ENCODE data around the gene CHKB. TPM values are rescaled to one million over a fixed set of nuclear protein-coding genes. Genes with fewer than 3 reads are reported as not detected.

CHKB gene
- total RNA-seq, 1 donor from 2014 or later: 147 TPM

DNA sequence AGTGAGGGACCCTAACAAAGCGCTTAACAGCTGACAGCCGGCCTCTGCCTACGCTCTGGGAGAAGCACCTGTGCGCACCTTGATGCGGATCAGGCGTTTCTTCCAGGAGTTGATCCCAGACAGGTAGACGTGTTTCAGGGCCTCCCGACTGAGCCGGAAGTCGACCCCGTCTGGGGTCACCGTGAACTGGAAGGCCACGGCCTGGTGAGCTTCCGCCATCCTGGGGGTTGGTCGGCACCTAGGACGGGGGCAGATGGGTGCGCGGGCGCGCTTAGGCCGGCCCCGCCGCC is 5.0 kb downstream of the CHKB start:
- H3K27me3 Mint-ChIP-seq (ENCODE audit: unreplicated experiment): peaks cover 2% of the 10 kb centered on the region
- H3K36me3 Mint-ChIP-seq (ENCODE audit: unreplicated experiment): no peaks in the 10 kb centered on the region
- peaks cover 12% of the 10 kb centered on the region for H3K9me3 Mint-ChIP-seq (ENCODE audit: unreplicated experiment)
- H3K4me3 Mint-ChIP-seq (ENCODE audit: unreplicated experiment): peak overlapping the region; percentile 42
- no peak for DNase-seq
- TF ChIP-seq, protein P1, sequence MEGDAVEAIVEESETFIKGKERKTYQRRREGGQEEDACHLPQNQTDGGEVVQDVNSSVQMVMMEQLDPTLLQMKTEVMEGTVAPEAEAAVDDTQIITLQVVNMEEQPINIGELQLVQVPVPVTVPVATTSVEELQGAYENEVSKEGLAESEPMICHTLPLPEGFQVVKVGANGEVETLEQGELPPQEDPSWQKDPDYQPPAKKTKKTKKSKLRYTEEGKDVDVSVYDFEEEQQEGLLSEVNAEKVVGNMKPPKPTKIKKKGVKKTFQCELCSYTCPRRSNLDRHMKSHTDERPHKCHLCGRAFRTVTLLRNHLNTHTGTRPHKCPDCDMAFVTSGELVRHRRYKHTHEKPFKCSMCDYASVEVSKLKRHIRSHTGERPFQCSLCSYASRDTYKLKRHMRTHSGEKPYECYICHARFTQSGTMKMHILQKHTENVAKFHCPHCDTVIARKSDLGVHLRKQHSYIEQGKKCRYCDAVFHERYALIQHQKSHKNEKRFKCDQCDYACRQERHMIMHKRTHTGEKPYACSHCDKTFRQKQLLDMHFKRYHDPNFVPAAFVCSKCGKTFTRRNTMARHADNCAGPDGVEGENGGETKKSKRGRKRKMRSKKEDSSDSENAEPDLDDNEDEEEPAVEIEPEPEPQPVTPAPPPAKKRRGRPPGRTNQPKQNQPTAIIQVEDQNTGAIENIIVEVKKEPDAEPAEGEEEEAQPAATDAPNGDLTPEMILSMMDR (IDR thresholded peaks at IDR 0.05; ENCODE audit: partially characterized antibody, unreplicated experiment): no peak
- H3K27ac Mint-ChIP-seq (ENCODE audit: unreplicated experiment): no peak overlapping the region
- H3K4me1 Mint-ChIP-seq (ENCODE audit: low read depth, unreplicated experiment): peaks cover 14% of the 10 kb centered on the region

DNA sequence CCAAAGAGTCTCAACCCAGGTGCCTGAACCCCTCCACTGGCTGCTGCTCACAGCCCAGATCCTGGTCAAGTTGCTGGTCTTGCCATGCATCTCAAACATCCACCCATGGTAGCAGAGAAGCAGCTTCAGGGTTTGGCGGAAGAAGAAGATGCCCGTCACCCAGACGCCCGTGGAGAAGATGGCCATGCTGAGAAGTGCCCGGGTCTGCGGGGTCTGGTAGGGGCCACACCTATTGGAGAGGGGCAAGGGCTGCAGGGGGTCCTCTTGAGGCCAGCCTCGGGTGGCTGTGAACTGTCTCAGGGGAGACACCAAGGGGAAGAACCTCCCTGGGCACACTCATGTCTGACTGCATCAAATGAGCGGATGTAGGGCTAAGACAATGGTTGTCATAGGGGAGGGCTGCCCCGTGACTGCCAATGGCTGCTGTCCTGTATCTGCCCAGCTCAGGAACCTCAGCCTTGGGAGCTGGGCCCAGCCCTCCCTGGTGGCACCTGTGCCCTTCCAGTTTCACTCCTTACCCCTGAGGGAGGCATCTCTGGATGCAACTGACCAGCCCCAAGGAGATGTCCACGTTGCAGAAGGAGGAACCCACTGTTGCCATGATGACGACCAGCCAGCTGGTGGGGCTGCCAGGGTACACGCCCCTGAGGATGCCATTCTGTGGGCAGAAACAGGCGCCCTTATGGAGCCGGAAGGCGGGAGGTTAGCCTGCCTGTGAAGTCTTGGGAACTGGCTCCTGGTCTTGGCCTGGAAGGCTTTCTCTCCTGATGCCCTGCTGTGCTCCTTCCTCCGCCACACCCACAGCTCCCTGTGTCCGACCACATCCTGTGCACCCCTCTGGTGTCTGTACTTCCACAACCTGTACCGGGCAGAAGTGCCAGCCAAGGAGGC is 5.6 kb downstream of the CHKB start:
- no peaks in the 10 kb centered on the region for H3K36me3 Mint-ChIP-seq (ENCODE audit: unreplicated experiment)
- H3K9me3 Mint-ChIP-seq (ENCODE audit: unreplicated experiment): peaks cover 12% of the 10 kb centered on the region
- H3K27me3 Mint-ChIP-seq (ENCODE audit: unreplicated experiment): peaks cover 2% of the 10 kb centered on the region
- peak overlapping the region; percentile 42 for H3K4me3 Mint-ChIP-seq (ENCODE audit: unreplicated experiment)
- TF ChIP-seq, protein P1 (IDR thresholded peaks at IDR 0.05; ENCODE audit: partially characterized antibody, unreplicated experiment): no peak
- DNase-seq: no peak
- no peak overlapping the region for H3K27ac Mint-ChIP-seq (ENCODE audit: unreplicated experiment)
- H3K4me1 Mint-ChIP-seq (ENCODE audit: low read depth, unreplicated experiment): peaks cover 14% of the 10 kb centered on the region

DNA sequence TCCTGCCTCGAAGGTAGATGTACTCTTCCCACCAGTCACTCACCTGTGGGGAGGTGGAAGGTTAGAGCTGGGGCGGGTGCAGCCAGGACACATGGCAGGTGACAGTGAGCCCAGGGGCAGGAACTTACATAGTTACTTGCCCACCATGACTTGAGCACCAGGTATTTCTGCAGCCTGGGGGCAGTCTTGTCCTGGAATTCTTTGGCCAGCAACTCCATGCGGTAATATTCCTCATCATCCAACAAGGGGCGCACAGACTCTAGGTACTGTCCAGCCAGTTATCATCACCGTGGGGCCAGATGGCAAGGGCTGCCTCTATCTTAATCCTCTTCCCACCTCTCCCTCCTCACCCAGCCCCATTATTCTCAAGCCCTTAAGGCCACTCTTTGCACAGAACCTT is 6.6 kb downstream of the CHKB start:
- Mint-ChIP-seq H3K27ac (ENCODE audit: unreplicated experiment) (peak overlapping the region; percentile 59), H3K9me3 (ENCODE audit: unreplicated experiment) (peaks cover 10% of the 10 kb centered on the region), H3K4me1 (ENCODE audit: low read depth, unreplicated experiment) (peaks cover 10% of the 10 kb centered on the region), H3K36me3 (ENCODE audit: unreplicated experiment) (no peaks in the 10 kb centered on the region), H3K27me3 (ENCODE audit: unreplicated experiment) (peaks cover 2% of the 10 kb centered on the region), H3K4me3 (ENCODE audit: unreplicated experiment) (no peak overlapping the region)
- TF ChIP-seq, protein P1 (IDR thresholded peaks at IDR 0.05; ENCODE audit: partially characterized antibody, unreplicated experiment): no peak
- peak; percentile 36 for DNase-seq

DNA sequence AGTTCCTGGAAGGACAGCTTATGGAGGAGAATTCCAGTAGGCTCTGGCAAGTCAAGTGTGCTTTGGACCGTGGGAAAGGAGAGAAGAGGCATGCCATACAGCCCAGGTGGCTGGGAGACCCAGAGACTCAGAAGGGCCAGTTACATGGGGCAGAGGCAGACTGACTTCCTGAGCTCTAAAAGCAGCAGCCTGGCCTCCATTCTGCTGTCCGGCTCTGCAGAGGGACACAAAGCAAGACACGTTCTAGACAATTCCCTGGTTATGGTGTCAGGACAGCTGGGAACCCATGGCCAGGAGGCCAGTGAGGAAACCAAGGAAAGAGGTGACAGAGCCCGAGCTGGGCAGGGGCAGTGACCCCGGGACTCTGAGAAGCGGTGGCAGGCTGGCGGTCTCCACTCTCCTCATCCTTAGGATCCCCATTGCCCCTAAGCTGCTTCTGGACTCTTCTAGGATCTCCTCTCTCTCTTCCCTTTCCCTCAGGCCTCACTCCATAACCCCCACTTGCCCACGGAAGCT is 7.2 kb downstream of the CHKB start:
- DNase-seq: no peak
- no peak overlapping the region for H3K4me3 Mint-ChIP-seq (ENCODE audit: unreplicated experiment)
- no peak overlapping the region for H3K27ac Mint-ChIP-seq (ENCODE audit: unreplicated experiment)
- H3K36me3 Mint-ChIP-seq (ENCODE audit: unreplicated experiment): no peaks in the 10 kb centered on the region
- H3K9me3 Mint-ChIP-seq (ENCODE audit: unreplicated experiment): peaks cover 10% of the 10 kb centered on the region
- H3K27me3 Mint-ChIP-seq (ENCODE audit: unreplicated experiment): peaks cover 2% of the 10 kb centered on the region
- peaks cover 10% of the 10 kb centered on the region for H3K4me1 Mint-ChIP-seq (ENCODE audit: low read depth, unreplicated experiment)
- TF ChIP-seq, protein P1 (IDR thresholded peaks at IDR 0.05; ENCODE audit: partially characterized antibody, unreplicated experiment): no peak

DNA sequence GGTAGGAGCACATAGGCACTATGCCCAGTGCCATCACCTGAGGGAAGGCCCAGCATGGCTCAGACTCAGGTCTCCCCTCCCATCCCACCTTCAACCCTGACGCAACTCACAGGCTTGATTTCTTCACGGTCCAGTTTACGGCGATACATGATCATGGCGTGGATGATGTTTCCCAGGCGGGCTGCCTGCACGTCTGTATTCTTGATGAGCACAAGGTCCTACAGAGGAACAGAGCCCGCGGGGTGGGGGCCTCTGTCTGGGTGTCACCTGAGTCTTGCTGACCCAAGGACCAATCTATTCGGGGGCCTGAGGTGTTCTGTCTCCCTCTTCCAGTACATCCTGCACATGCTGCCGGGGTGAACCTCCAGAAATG is 8.3 kb downstream of the CHKB start:
- peaks cover 2% of the 10 kb centered on the region for H3K4me1 Mint-ChIP-seq (ENCODE audit: low read depth, unreplicated experiment)
- TF ChIP-seq, protein P1 (IDR thresholded peaks at IDR 0.05; ENCODE audit: partially characterized antibody, unreplicated experiment): no peak
- no peak for DNase-seq
- H3K4me3 Mint-ChIP-seq (ENCODE audit: unreplicated experiment): no peak overlapping the region
- no peak overlapping the region for H3K27ac Mint-ChIP-seq (ENCODE audit: unreplicated experiment)
- peaks cover 10% of the 10 kb centered on the region for H3K9me3 Mint-ChIP-seq (ENCODE audit: unreplicated experiment)
- peaks cover 2% of the 10 kb centered on the region for H3K27me3 Mint-ChIP-seq (ENCODE audit: unreplicated experiment)
- H3K36me3 Mint-ChIP-seq (ENCODE audit: unreplicated experiment): no peaks in the 10 kb centered on the region

Measured in glutamatergic neuron (in vitro differentiated cells).